OCI-LY7 (cell line): ENCODE results near the gene SPRED2. TPM values are rescaled to one million over a fixed set of nuclear protein-coding genes. Genes with fewer than 3 reads are reported as not detected.

Experiments used
- BruUV-seq: library from RNA; stranded (reverse); fragments of 400-500 nt; replicated peaks from 2 replicates; lab custom pipeline; 2021; lab: Mats Ljungman, UMichigan
- CTCF ChIA-PET: fragments of 300-600 bp; sonication (Branson Sonifier 250); formaldehyde crosslinking; loops from one replicate; lab custom pipeline; 2022; ENCODE audit warnings: antibody characterized with exemption; ENCODE audit not compliant: unreplicated experiment; lab: Charles Lee
- POLR2A ChIA-PET: fragments of 300-600 bp; sonication (Branson Sonifier 250); formaldehyde crosslinking; loops from one replicate; lab custom pipeline; 2022; ENCODE audit warnings: antibody characterized with exemption; lab: Charles Lee
- DNase-seq: peaks from one replicate; pipeline ENCODE4 v3.0.0-alpha.2; 2015; ENCODE audit warnings: low spot score
- H2AFZ ChIP-seq: fragments of 200-600 bp; sonication (generic), shearing (Covaris generic); 2 replicates; pipeline ENCODE4 v1.6.1; 2014; ENCODE audit warnings: mild to moderate bottlenecking, antibody characterized with exemption, low read length, moderate library complexity
- H3K27ac ChIP-seq: fragments of 200-600 bp; sonication (generic); 2 replicates; pipeline ENCODE4 v1.5.1; 2014; ENCODE audit warnings: mixed run types, low read depth, mild to moderate bottlenecking, moderate library complexity, low read length, inconsistent platforms; ENCODE audit not compliant: poor library complexity, severe bottlenecking
- H3K36me3 ChIP-seq: fragments of 200-600 bp; sonication (generic); 2 replicates; pipeline ENCODE4 v1.6.1; 2014; ENCODE audit warnings: mild to moderate bottlenecking, antibody characterized with exemption, low read length, moderate library complexity, mixed read lengths; ENCODE audit not compliant: insufficient read depth
- H3K4me1 ChIP-seq: fragments of 200-600 bp; sonication (generic); 2 replicates; pipeline ENCODE4 v1.5.1; 2014; ENCODE audit warnings: mild to moderate bottlenecking, low read length; ENCODE audit not compliant: insufficient read depth, poor library complexity, severe bottlenecking
- H3K4me2 ChIP-seq: fragments of 200-600 bp; sonication (generic); 2 replicates; pipeline ENCODE4 v1.6.1; 2014; ENCODE audit warnings: mild to moderate bottlenecking, low read length
- H3K4me3 ChIP-seq: fragments of 200-600 bp; sonication (generic); 2 replicates; pipeline ENCODE4 v1.5.1; 2014; ENCODE audit warnings: mild to moderate bottlenecking, low read depth, low read length; ENCODE audit not compliant: poor library complexity, severe bottlenecking
- H3K79me2 ChIP-seq: fragments of 200-600 bp; sonication (generic); 2 replicates; pipeline ENCODE4 v1.6.1; 2016; ENCODE audit warnings: low read depth, mild to moderate bottlenecking, low read length, moderate library complexity, mixed read lengths; ENCODE audit not compliant: insufficient read depth
- H3K9me2 ChIP-seq: fragments of 200-600 bp; sonication (generic); 2 replicates; pipeline ENCODE4 v1.6.1; 2016; ENCODE audit warnings: mild to moderate bottlenecking, low read length, mixed read lengths; ENCODE audit not compliant: insufficient read depth
- H3K9me3 ChIP-seq: fragments of 200-600 bp; sonication (generic); 2 replicates; pipeline ENCODE4 v1.6.1; 2014; ENCODE audit warnings: mild to moderate bottlenecking, mixed run types, low read length, mixed read lengths
- H4K20me1 ChIP-seq: fragments of 200-600 bp; sonication (generic); 2 replicates; pipeline ENCODE4 v1.6.1; 2014; ENCODE audit warnings: mild to moderate bottlenecking, antibody characterized with exemption, low read length, moderate library complexity, mixed read lengths; ENCODE audit not compliant: insufficient read depth
- EZH2phosphoT487 ChIP-seq: fragments of 200-600 bp; sonication (generic); IDR thresholded peaks from 2 replicates; pipeline ENCODE4 v1.6.1; 2018; ENCODE audit warnings: low read depth, borderline replicate concordance, mild to moderate bottlenecking, mixed run types, antibody characterized with exemption, low read length, moderate library complexity, mixed read lengths
- intact Hi-C: fragments of 100-400 bp; cut with micrococcal nuclease; formaldehyde crosslinking; loops from one replicate; pipeline ENCODE4 v1.10.0; 2022; ENCODE audit not compliant: unreplicated experiment
- total RNA-seq, 2 experiments: library from RNA; depleted of rRNA in 1 of 2; stranded (reverse); fragments of >200 nt in 1 of 2; shearing (Covaris generic) in 1 of 2; gene quantifications; 2 replicates each; pipeline ENCODE4 v1.2.3, GENCODE V29; 2014 to 2022
- TF ChIP-seq, protein P1 (sequence below): fragments of 200-600 bp; sonication (generic); conservative IDR thresholded peaks from 2 replicates; pipeline ENCODE4 v1.5.1; 2014; ENCODE audit warnings: mild to moderate bottlenecking, antibody characterized with exemption, low read length, moderate library complexity, mixed read lengths

Gene SPRED2
- total RNA-seq, 2 experiments from 2014 or later = 8.0 to 49.1 TPM

DNA sequence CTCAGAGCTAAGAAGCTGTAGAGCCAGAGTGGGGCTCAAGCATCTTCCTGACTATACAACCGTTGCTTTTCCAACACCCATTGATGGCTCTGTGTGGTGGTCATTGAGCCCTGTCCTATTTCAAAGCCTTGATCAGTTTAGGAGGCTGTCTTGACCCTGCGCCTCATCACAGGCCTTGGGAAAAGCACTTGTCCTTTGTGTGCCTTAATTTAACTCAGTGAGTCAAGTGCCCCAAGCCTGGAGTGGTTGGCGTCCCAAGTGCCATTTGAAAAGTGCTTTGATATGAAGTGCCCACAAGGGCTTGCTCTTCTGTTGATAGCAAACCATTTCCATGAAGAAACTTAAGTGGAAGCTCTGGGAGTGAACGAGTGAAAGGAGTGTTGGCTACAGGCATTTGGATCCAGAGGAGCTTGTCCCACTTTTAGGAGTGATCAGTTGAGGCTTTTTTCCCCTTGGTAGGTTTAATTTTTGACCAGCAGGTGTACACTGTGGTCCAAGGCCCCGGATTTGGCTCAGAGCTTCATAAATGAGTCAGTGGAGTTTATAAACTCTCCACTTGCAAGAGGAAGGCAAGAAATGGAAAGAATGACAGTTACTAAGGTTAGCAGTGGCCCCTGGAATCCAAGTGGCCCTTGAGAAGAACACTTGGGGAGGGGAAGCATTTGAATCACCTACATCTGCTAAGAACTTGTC lies 154.5 kb downstream of the SPRED2 start:
- Histone ChIP-seq H3K36me3 (peaks cover 18% of the 10 kb centered on the region), H3K79me2 (no peaks in the 10 kb centered on the region), H3K9me2 (no peaks in the 10 kb centered on the region), H3K4me2 (no peak overlapping the region), H4K20me1 (no peaks in the 10 kb centered on the region), H2AFZ (no peak overlapping the region), H3K27ac (no peak overlapping the region), H3K9me3 (no peaks in the 10 kb centered on the region), H3K4me3 (no peak overlapping the region), H3K4me1 (peaks cover 17% of the 10 kb centered on the region)
- intact Hi-C loops = loop anchor here (5.0 kb wide), 2 partner anchors 274 to 294 kb away; no protein-coding TSS in a partner anchor
- CTCF ChIA-PET = no interaction called here
- TF ChIP-seq, protein P1, sequence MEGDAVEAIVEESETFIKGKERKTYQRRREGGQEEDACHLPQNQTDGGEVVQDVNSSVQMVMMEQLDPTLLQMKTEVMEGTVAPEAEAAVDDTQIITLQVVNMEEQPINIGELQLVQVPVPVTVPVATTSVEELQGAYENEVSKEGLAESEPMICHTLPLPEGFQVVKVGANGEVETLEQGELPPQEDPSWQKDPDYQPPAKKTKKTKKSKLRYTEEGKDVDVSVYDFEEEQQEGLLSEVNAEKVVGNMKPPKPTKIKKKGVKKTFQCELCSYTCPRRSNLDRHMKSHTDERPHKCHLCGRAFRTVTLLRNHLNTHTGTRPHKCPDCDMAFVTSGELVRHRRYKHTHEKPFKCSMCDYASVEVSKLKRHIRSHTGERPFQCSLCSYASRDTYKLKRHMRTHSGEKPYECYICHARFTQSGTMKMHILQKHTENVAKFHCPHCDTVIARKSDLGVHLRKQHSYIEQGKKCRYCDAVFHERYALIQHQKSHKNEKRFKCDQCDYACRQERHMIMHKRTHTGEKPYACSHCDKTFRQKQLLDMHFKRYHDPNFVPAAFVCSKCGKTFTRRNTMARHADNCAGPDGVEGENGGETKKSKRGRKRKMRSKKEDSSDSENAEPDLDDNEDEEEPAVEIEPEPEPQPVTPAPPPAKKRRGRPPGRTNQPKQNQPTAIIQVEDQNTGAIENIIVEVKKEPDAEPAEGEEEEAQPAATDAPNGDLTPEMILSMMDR = peak; percentile 44; the same call in 1 of the 2 replicates
- no peak for TF ChIP-seq EZH2phosphoT487
- no peak for DNase-seq
- BruUV-seq = no TSS peak
- POLR2A ChIA-PET = interaction anchor here (0.6 to 1.1 kb wide), 5 partner anchors 22 to 161 kb away, joined by 3 to 5 read pairs (median 3); no protein-coding TSS in a partner anchor

DNA sequence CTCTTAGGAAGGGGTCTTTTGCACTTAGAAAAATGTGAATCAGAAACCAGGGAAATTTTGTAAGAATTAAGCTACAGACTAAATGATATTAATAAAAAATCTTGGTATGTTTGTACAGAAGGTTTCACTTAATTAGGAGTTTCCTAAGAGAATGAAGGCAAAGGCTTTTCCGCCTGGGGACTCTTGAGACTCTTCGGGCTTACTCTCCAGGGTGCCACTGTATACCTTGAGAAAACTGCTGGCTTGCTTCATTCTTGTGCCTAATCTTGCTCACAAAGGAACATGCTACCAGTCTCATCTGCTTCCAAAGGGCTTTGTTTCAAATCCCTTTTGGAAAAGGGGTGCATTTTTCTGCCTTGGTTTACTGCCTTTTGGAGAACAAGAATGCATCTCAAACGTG lies 155.3 kb downstream of the SPRED2 start:
- peaks cover 15% of the 10 kb centered on the region for H3K4me1 ChIP-seq
- H2AFZ ChIP-seq = no peak overlapping the region
- peaks cover 26% of the 10 kb centered on the region for H3K36me3 ChIP-seq
- H3K79me2 ChIP-seq = no peaks in the 10 kb centered on the region
- no peak overlapping the region for H3K27ac ChIP-seq
- no peaks in the 10 kb centered on the region for H4K20me1 ChIP-seq
- no peak overlapping the region for H3K4me3 ChIP-seq
- TF ChIP-seq, protein P1 = no peak
- no peak for TF ChIP-seq EZH2phosphoT487
- H3K9me3 ChIP-seq = no peaks in the 10 kb centered on the region
- no peaks in the 10 kb centered on the region for H3K9me2 ChIP-seq
- BruUV-seq = no TSS peak
- intact Hi-C loops = loop anchor here (5.0 kb wide), 2 partner anchors 275 to 295 kb away; no protein-coding TSS in a partner anchor
- DNase-seq = no peak
- CTCF ChIA-PET = no interaction called here
- POLR2A ChIA-PET = interaction anchor here (1.1 kb wide), 1 partner anchor 162 kb away, joined by 3 read pairs; no protein-coding TSS in a partner anchor
- no peak overlapping the region for H3K4me2 ChIP-seq

- Histone ChIP-seq H3K36me3 (peaks cover 31% of the 10 kb centered on the region), H3K9me2 (no peaks in the 10 kb centered on the region), H3K4me3 (no peak overlapping the region), H3K4me2 (no peak overlapping the region), H3K9me3 (no peaks in the 10 kb centered on the region), H3K79me2 (no peaks in the 10 kb centered on the region), H4K20me1 (no peaks in the 10 kb centered on the region), H3K27ac (no peak overlapping the region), H3K4me1 (peaks cover 10% of the 10 kb centered on the region), H2AFZ (no peak overlapping the region)
- BruUV-seq = TSS peak; percentile 10
- no peak for DNase-seq
- POLR2A ChIA-PET = interaction anchor here (1.0 to 1.1 kb wide), 2 partner anchors 10 to 86 kb away, joined by 3 read pairs; no protein-coding TSS in a partner anchor
- CTCF ChIA-PET = interaction anchor here (0.6 kb wide), 1 partner anchor 11 kb away, joined by 3 read pairs; no protein-coding TSS in a partner anchor
- intact Hi-C loops = loop anchor here (5.0 kb wide), 2 partner anchors 276 to 296 kb away; no protein-coding TSS in a partner anchor
- TF ChIP-seq EZH2phosphoT487 = no peak
- TF ChIP-seq, protein P1 = no peak
Measured at GRCh38 chr2:65276609-65277008, 155.8 kb downstream of the SPRED2 start.
